ENCODE results near the gene SAFB2. TPM values are rescaled to one million over a fixed set of nuclear protein-coding genes. Genes with fewer than 3 reads are reported as not detected.

The SAFB2 gene
- polyA plus RNA-seq, 3 donors: 77.7 to 108 (median 84.4) TPM

GRCh38 chr19:5563935-5564612 is 58.5 kb downstream of the SAFB2 start:
- DNase-seq (ENCODE audit: extremely low read depth in 1 of 11, low read depth in 9 of 11, low spot score in 4 of 11): no peak

DNA sequence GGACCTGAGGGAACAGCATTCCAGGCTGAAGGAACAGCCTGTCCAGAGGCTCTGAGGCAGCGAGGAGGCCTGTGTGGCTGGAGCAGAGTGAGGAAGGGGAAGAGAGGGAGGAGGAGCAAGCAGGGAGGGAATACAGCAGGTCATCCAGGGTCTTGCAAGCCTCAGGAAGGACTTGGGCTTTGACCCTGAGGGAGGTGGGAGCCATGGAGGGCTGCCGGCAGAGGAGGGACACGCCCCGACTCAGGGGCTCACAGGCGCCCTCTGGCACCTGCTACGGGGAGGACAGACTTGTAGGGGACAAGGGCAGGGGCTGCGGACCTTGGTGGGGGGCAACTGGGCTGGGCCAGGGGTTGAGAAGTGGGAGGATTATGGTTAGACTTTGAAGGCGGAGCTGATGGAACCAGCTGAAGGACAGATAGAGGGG is 59.6 kb downstream of the SAFB2 start:
- DNase-seq (ENCODE audit: extremely low read depth in 1 of 11, low read depth in 9 of 11, low spot score in 4 of 11): no peak

GRCh38 chr19:5562280-5562679 is 60.3 kb downstream of the SAFB2 start:
- DNase-seq (ENCODE audit: extremely low read depth in 1 of 11, low read depth in 9 of 11, low spot score in 4 of 11): no peak

- no peak for DNase-seq (ENCODE audit: extremely low read depth in 1 of 11, low read depth in 9 of 11, low spot score in 4 of 11)
These were observed 61.0 kb downstream of the SAFB2 start for GRCh38 chr19:5561559-5561958.

DNA sequence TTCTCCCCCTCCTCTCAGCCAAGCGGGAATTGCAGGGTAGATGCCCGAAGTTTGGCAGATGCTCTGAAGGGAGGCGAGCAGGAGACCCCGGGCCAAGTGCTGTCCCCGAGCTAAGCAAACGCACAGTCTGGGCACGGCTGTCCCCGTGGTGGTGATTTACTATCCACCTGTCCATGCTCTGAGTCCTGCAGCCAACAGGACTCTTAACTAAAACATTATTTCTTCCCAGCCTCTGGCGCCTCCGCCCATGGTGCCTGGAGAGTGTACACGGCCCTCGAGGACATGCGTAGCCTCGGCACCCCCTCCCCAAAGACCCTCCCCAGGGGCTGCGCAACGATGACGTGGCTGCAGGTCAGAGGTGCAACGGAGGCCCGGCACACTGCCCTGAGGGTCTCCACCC is 62.4 kb downstream of the SAFB2 start:
- no peak for DNase-seq (ENCODE audit: extremely low read depth in 1 of 11, low read depth in 9 of 11, low spot score in 4 of 11)

DNA sequence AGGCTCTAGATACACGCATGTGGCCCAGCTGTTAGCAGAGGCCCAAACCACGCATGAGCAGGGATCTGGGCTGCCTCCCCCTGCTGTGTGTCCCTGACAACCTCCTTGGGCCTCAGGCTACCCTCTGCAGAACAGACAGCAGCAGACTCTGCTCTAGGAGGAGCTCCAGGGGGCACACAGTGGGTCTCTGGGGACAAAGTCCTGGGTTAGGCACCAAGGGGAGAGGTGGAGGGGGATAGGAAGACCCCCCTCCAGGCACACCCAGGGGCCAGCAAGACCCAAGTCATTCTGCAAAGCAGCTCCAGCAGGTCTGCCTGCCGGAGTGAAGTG is 62.8 kb downstream of the SAFB2 start:
- no peak for DNase-seq (ENCODE audit: extremely low read depth in 1 of 11, low read depth in 9 of 11, low spot score in 4 of 11)

- DNase-seq (ENCODE audit: extremely low read depth in 1 of 11, low read depth in 9 of 11, low spot score in 4 of 11): no peak
These were observed 64.4 kb downstream of the SAFB2 start for GRCh38 chr19:5558101-5558621.

- no peak for DNase-seq (ENCODE audit: extremely low read depth in 1 of 11, low read depth in 9 of 11, low spot score in 4 of 11)
These were observed 64.9 kb downstream of the SAFB2 start for GRCh38 chr19:5557691-5558090.

GRCh38 chr19:5554828-5555227 is 67.7 kb downstream of the SAFB2 start:
- no peak for DNase-seq (ENCODE audit: extremely low read depth in 1 of 11, low read depth in 9 of 11, low spot score in 4 of 11)

- no peak for DNase-seq (ENCODE audit: extremely low read depth in 1 of 11, low read depth in 9 of 11, low spot score in 4 of 11)
These were observed 68.7 kb downstream of the SAFB2 start for GRCh38 chr19:5553892-5554291.

DNA sequence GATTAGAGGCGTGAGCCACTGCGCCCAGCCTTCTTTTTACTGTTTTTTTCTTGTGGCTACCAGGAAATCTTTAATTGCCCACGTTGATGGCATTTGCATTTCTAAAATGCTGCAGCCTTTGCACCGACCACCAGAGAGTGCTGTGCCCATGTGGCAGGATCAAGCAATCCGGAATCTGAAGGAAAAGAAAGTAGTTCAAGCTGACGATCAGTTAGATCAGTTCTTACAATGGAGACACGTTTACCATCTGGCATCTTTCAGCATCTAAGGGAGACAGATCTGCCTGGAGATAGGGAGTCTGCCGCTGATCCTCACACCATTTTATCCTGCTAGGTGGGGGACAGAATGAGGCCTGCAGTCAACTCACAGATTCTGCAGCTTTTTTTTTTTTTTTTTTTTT is 74.7 kb downstream of the SAFB2 start:
- no peak for DNase-seq (ENCODE audit: extremely low read depth in 1 of 11, low read depth in 9 of 11, low spot score in 4 of 11)

- no peak for DNase-seq (ENCODE audit: extremely low read depth in 1 of 11, low read depth in 9 of 11, low spot score in 4 of 11)
These were observed 76.6 kb downstream of the SAFB2 start for GRCh38 chr19:5545984-5546383.

DNA sequence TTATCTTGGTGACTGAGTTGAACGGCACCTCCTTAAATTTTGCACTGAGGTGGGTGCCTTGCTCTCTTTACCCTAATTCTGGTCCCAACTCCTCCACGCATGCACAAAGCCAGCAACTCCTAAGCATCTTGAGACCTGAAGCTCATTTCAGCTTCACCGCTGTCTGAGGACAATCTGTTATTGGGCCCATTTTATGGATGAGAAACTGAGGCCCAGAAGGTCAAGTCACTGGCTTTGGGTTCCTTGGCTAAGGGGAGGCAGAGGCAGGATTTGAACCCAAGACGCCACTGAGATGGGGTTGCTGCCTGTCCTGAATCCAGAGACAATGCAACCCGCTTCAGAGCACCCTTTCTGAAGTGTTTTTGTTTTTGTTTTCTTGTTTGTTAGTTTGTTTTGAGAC is 77.5 kb downstream of the SAFB2 start:
- no peak for DNase-seq (ENCODE audit: extremely low read depth in 1 of 11, low read depth in 9 of 11, low spot score in 4 of 11)

- DNase-seq (ENCODE audit: extremely low read depth in 1 of 11, low read depth in 9 of 11, low spot score in 4 of 11): no peak
These were observed 79.9 kb downstream of the SAFB2 start for GRCh38 chr19:5542665-5543064.

- DNase-seq (ENCODE audit: extremely low read depth in 1 of 11, low read depth in 9 of 11, low spot score in 4 of 11): no peak
These were observed 81.1 kb downstream of the SAFB2 start for GRCh38 chr19:5541456-5541855.

GRCh38 chr19:5540208-5540607 is 82.4 kb downstream of the SAFB2 start:
- no peak for DNase-seq (ENCODE audit: extremely low read depth in 1 of 11, low read depth in 9 of 11, low spot score in 4 of 11)

DNA sequence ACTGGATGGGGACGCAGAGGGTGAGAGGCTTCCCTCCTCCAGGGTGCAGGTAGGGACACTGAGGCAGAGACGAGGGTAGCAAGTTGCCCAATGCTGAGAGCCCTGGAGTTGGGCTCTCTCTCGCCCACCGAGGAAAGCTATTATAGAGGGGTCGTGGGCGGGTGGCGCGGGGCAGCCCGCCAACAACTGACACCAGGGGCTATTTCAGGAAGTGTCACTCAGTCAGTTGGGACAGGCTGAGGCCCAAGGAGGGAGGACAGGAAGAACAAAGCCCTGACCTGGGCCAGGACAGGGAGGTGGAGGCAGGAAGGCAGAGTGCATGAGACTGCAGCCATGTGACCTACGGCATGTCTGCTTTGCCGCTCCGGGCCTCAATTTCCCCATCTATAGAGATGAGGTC is 84.7 kb downstream of the SAFB2 start:
- no peak for DNase-seq (ENCODE audit: extremely low read depth in 1 of 11, low read depth in 9 of 11, low spot score in 4 of 11)

Other genes with a start within 250 kb of the SAFB2 start
- gene ZNRF4, start 167.4 kb downstream of the SAFB2 start, polyA plus RNA-seq (ENCODE audit: insufficient read length in 3 of 3): not detected
- gene TINCR, start 54.8 kb downstream of the SAFB2 start, polyA plus RNA-seq (ENCODE audit: insufficient read length in 3 of 3): 1 to 10 TPM in 1 of 3 donors, under 1 TPM in 2; 0.49 to 1.0 (median 0.65) TPM
- gene SAFB, start 307 bp upstream of the SAFB2 start, polyA plus RNA-seq (ENCODE audit: insufficient read length in 3 of 3): 100 to 1,000 TPM; 152 to 176 (median 154) TPM
- 10 to 100 TPM; 26.1 to 53.3 (median 45.5) TPM for gene MICOS13, start 57.7 kb upstream of the SAFB2 start, polyA plus RNA-seq (ENCODE audit: insufficient read length in 3 of 3)
- 10 to 100 TPM in 2 of 3 donors, 1 to 10 TPM in 1; 8.2 to 14.0 (median 12.0) TPM for gene HSD11B1L, start 58.3 kb upstream of the SAFB2 start, polyA plus RNA-seq (ENCODE audit: insufficient read length in 3 of 3)
- gene RPL36, start 67.5 kb upstream of the SAFB2 start, polyA plus RNA-seq (ENCODE audit: insufficient read length in 3 of 3): 1,000 to 10,000 TPM in 1 of 3 donors, 100 to 1,000 TPM in 2; 596 to 1,019 (median 781) TPM
- gene LONP1, start 97.4 kb upstream of the SAFB2 start, polyA plus RNA-seq (ENCODE audit: insufficient read length in 3 of 3): 10 to 100 TPM; 44.3 to 75.0 (median 68.9) TPM
- gene CATSPERD, start 97.9 kb upstream of the SAFB2 start, polyA plus RNA-seq (ENCODE audit: insufficient read length in 3 of 3): not detected
- gene PRR22, start 162.0 kb upstream of the SAFB2 start, polyA plus RNA-seq (ENCODE audit: insufficient read length in 3 of 3): 1 to 10 TPM; 2.4 to 5.0 (median 2.5) TPM
- 10 to 100 TPM; 21.2 to 35.0 (median 31.2) TPM for gene DUS3L, start 168.4 kb upstream of the SAFB2 start, polyA plus RNA-seq (ENCODE audit: insufficient read length in 3 of 3)
- 1 to 10 TPM; 2.3 to 3.8 (median 3.6) TPM for gene NRTN, start 182.3 kb upstream of the SAFB2 start, polyA plus RNA-seq (ENCODE audit: insufficient read length in 3 of 3)
- gene FUT6, start 216.9 kb upstream of the SAFB2 start, polyA plus RNA-seq (ENCODE audit: insufficient read length in 3 of 3): 10 to 100 TPM; 10.4 to 20.7 (median 14.1) TPM
- gene FUT3, start 228.7 kb upstream of the SAFB2 start, polyA plus RNA-seq (ENCODE audit: insufficient read length in 3 of 3): 1 to 10 TPM in 1 of 3 donors, under 1 TPM in 2; 0.40 to 1.9 (median 0.89) TPM
- gene FUT5, start 247.8 kb upstream of the SAFB2 start, polyA plus RNA-seq (ENCODE audit: insufficient read length in 3 of 3): under 1 TPM in 2 of 3 donors, not detected in 1; 0.06 to 0.17 TPM